ENCODE results near the gene HLF.

- TF ChIP-seq, protein P1, sequence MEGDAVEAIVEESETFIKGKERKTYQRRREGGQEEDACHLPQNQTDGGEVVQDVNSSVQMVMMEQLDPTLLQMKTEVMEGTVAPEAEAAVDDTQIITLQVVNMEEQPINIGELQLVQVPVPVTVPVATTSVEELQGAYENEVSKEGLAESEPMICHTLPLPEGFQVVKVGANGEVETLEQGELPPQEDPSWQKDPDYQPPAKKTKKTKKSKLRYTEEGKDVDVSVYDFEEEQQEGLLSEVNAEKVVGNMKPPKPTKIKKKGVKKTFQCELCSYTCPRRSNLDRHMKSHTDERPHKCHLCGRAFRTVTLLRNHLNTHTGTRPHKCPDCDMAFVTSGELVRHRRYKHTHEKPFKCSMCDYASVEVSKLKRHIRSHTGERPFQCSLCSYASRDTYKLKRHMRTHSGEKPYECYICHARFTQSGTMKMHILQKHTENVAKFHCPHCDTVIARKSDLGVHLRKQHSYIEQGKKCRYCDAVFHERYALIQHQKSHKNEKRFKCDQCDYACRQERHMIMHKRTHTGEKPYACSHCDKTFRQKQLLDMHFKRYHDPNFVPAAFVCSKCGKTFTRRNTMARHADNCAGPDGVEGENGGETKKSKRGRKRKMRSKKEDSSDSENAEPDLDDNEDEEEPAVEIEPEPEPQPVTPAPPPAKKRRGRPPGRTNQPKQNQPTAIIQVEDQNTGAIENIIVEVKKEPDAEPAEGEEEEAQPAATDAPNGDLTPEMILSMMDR (IDR thresholded peaks at IDR 0.05) = no peak
- TF ChIP-seq POLR2AphosphoS5 (IDR thresholded peaks at IDR 0.05) = no peak
- no peak for TF ChIP-seq POLR2A (IDR thresholded peaks at IDR 0.05)
- no peak for TF ChIP-seq EP300 (IDR thresholded peaks at IDR 0.05)
Observed at GRCh38 chr17:55219459-55219858, 45.3 kb upstream of the HLF start.

Measured in stomach (tissue), 4 donors.